ENCODE results near the gene ST6GAL1. TPM values are rescaled to one million over a fixed set of nuclear protein-coding genes. Genes with fewer than 3 reads are reported as not detected.

Gene ST6GAL1
- total and polyA plus RNA-seq, 2 experiments from 2014 or later, result 17.6 to 65.1 TPM

DNA sequence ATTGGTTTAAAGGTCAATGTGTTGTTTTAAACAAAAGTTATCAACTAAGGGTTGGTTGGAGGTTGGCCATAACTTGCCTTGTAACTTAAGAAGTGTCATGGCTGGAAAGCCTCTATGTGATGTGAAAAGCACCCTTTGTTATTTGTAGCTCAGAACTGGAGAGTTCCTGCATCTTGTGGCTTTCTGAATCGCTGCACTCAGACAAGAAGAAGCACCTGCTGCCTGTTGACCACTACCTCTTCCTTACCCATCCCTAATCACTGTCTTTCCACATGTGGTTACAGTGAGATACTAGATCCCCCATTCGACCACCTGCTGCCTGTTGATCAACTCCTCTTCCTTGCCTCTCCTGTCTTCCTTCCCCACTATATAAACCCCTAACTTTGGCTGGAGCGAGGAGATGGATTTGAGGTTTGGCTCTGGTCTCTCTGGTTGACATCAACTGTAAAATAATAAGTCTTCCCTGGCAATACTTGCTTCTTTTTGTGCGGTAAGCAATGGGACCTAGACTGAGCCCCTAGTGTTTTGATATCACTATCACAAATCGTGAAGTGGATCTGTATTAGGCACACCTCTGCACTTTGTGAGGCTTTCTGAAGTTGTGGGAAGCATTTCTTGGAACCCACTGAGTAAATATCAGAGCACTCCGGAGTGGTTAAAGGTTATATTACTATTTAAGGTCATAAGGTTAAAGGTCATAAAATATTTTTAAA is 195.1 kb downstream of the ST6GAL1 start:
- no peak overlapping the region for H3K27ac Mint-ChIP-seq
- H3K4me1 Mint-ChIP-seq, result peaks cover 6% of the 10 kb centered on the region; the same call in 2 of the 3 replicates
- peaks cover 6% of the 10 kb centered on the region; the same call in 1 of the 2 replicates for H4K20me1 ChIP-seq (replicated peaks; ENCODE audit: insufficient read depth)
- H3K27ac ChIP-seq (ENCODE audit: low read depth), result no peak overlapping the region
- DNase-seq (ENCODE audit: low spot score) (no peak), ATAC-seq (no peak)
- no peak overlapping the region for H2AFZ ChIP-seq
- TF ChIP-seq, protein P1, sequence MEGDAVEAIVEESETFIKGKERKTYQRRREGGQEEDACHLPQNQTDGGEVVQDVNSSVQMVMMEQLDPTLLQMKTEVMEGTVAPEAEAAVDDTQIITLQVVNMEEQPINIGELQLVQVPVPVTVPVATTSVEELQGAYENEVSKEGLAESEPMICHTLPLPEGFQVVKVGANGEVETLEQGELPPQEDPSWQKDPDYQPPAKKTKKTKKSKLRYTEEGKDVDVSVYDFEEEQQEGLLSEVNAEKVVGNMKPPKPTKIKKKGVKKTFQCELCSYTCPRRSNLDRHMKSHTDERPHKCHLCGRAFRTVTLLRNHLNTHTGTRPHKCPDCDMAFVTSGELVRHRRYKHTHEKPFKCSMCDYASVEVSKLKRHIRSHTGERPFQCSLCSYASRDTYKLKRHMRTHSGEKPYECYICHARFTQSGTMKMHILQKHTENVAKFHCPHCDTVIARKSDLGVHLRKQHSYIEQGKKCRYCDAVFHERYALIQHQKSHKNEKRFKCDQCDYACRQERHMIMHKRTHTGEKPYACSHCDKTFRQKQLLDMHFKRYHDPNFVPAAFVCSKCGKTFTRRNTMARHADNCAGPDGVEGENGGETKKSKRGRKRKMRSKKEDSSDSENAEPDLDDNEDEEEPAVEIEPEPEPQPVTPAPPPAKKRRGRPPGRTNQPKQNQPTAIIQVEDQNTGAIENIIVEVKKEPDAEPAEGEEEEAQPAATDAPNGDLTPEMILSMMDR (conservative IDR thresholded peaks at IDR 0.05; ENCODE audit: low read depth in 2 of 2), result peak in 1 of 2 experiments; percentile 10; a peak in 1 of 4 replicates
- TF ChIP-seq, protein P2, sequence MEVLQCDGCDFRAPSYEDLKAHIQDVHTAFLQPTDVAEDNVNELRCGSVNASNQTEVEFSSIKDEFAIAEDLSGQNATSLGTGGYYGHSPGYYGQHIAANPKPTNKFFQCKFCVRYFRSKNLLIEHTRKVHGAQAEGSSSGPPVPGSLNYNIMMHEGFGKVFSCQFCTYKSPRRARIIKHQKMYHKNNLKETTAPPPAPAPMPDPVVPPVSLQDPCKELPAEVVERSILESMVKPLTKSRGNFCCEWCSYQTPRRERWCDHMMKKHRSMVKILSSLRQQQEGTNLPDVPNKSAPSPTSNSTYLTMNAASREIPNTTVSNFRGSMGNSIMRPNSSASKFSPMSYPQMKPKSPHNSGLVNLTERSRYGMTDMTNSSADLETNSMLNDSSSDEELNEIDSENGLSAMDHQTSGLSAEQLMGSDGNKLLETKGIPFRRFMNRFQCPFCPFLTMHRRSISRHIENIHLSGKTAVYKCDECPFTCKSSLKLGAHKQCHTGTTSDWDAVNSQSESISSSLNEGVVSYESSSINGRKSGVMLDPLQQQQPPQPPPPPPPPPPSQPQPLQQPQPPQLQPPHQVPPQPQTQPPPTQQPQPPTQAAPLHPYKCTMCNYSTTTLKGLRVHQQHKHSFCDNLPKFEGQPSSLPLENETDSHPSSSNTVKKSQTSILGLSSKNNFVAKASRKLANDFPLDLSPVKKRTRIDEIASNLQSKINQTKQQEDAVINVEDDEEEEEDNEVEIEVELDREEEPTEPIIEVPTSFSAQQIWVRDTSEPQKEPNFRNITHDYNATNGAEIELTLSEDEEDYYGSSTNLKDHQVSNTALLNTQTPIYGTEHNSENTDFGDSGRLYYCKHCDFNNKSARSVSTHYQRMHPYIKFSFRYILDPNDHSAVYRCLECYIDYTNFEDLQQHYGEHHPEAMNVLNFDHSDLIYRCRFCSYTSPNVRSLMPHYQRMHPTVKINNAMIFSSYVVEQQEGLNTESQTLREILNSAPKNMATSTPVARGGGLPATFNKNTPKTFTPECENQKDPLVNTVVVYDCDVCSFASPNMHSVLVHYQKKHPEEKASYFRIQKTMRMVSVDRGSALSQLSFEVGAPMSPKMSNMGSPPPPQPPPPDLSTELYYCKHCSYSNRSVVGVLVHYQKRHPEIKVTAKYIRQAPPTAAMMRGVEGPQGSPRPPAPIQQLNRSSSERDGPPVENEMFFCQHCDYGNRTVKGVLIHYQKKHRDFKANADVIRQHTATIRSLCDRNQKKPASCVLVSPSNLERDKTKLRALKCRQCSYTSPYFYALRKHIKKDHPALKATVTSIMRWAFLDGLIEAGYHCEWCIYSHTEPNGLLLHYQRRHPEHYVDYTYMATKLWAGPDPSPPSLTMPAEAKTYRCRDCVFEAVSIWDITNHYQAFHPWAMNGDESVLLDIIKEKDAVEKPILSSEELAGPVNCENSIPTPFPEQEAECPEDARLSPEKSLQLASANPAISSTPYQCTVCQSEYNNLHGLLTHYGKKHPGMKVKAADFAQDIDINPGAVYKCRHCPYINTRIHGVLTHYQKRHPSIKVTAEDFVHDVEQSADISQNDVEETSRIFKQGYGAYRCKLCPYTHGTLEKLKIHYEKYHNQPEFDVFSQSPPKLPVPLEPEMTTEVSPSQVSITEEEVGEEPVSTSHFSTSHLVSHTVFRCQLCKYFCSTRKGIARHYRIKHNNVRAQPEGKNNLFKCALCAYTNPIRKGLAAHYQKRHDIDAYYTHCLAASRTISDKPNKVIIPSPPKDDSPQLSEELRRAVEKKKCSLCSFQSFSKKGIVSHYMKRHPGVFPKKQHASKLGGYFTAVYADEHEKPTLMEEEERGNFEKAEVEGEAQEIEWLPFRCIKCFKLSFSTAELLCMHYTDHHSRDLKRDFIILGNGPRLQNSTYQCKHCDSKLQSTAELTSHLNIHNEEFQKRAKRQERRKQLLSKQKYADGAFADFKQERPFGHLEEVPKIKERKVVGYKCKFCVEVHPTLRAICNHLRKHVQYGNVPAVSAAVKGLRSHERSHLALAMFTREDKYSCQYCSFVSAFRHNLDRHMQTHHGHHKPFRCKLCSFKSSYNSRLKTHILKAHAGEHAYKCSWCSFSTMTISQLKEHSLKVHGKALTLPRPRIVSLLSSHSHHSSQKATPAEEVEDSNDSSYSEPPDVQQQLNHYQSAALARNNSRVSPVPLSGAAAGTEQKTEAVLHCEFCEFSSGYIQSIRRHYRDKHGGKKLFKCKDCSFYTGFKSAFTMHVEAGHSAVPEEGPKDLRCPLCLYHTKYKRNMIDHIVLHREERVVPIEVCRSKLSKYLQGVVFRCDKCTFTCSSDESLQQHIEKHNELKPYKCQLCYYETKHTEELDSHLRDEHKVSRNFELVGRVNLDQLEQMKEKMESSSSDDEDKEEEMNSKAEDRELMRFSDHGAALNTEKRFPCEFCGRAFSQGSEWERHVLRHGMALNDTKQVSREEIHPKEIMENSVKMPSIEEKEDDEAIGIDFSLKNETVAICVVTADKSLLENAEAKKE (CRISPR knock-in tag; IDR thresholded peaks at IDR 0.05), result no peak
- TF ChIP-seq NANOG (IDR thresholded peaks at IDR 0.05; ENCODE audit: borderline replicate concordance) (no peak), JUNB (IDR thresholded peaks at IDR 0.05; ENCODE audit: unreplicated experiment) (no peak)
- no peaks in the 10 kb centered on the region for H3K9me3 Mint-ChIP-seq
- no peaks in the 10 kb centered on the region; the same call in 1 of the 2 replicates for H3K79me2 ChIP-seq (replicated peaks; ENCODE audit: insufficient read depth)
- no peak overlapping the region for H3K4me3 ChIP-seq
- H3K4me2 ChIP-seq, result no peak overlapping the region
- no peaks in the 10 kb centered on the region for H3K4me1 ChIP-seq (ENCODE audit: insufficient read depth)
- no peaks in the 10 kb centered on the region for H3K36me3 ChIP-seq (ENCODE audit: insufficient read depth)
- H3K4me3 Mint-ChIP-seq, result no peak overlapping the region
- no peaks in the 10 kb centered on the region for H3K27me3 Mint-ChIP-seq (ENCODE audit: insufficient read depth, low read depth, poor library complexity)
- peaks cover 13% of the 10 kb centered on the region for H3K36me3 Mint-ChIP-seq (ENCODE audit: low read depth)
- no peaks in the 10 kb centered on the region for H3K9me2 ChIP-seq (ENCODE audit: insufficient read depth)
- H3K27me3 ChIP-seq (ENCODE audit: insufficient read depth), result no peaks in the 10 kb centered on the region
- H3F3A ChIP-seq (replicated peaks; ENCODE audit: low read depth), result no peaks in the 10 kb centered on the region

Other genes starting within 250 kb of the ST6GAL1 start
- 0.49 TPM in 1 of 2 replicates, not detected in the other for gene KNG1, start 213.2 kb upstream of the ST6GAL1 start, total RNA-seq (2014; rRNA removed; shearing (Covaris generic))
- gene KNG1, start 213.2 kb upstream of the ST6GAL1 start, polyA plus RNA-seq (2016; fragmentation: Nextera tagmentation; extraction: Ambion mirVana), result 0.09 TPM in 1 of 2 replicates, not detected in the other
- 666 and 697 TPM in 2 replicates for gene EIF4A2, start 146.9 kb upstream of the ST6GAL1 start, total RNA-seq (2014; rRNA removed; shearing (Covaris generic))
- gene EIF4A2, start 146.9 kb upstream of the ST6GAL1 start, polyA plus RNA-seq (2016; fragmentation: Nextera tagmentation; extraction: Ambion mirVana), result 386 and 433 TPM in 2 replicates
- 107 and 109 TPM in 2 replicates for gene RFC4, start 124.0 kb upstream of the ST6GAL1 start, total RNA-seq (2014; rRNA removed; shearing (Covaris generic))
- 60.3 and 73.3 TPM in 2 replicates for gene RFC4, start 124.0 kb upstream of the ST6GAL1 start, polyA plus RNA-seq (2016; fragmentation: Nextera tagmentation; extraction: Ambion mirVana)
- gene ADIPOQ, start 87.8 kb upstream of the ST6GAL1 start, total RNA-seq (2014; rRNA removed; shearing (Covaris generic)), result not detected in 2 replicates
- not detected in 2 replicates for gene ADIPOQ, start 87.8 kb upstream of the ST6GAL1 start, polyA plus RNA-seq (2016; fragmentation: Nextera tagmentation; extraction: Ambion mirVana)
- gene RPL39L, start 209.0 kb downstream of the ST6GAL1 start, total RNA-seq (2014; rRNA removed; shearing (Covaris generic)), result 70.6 and 73.8 TPM in 2 replicates
- gene RPL39L, start 209.0 kb downstream of the ST6GAL1 start, polyA plus RNA-seq (2016; fragmentation: Nextera tagmentation; extraction: Ambion mirVana), result 149 and 155 TPM in 2 replicates